GM19372 (cell line): Measurements from ENCODE around the gene IGSF9.

ENCODE experiments used
- ATAC-seq: cut with Tn5 transposase; IDR thresholded peaks from one replicate; pipeline ENCODE4 v1.9.1; 2021; ENCODE audit warnings: mild to moderate bottlenecking, low read depth, moderate library complexity; ENCODE audit not compliant: unreplicated experiment

The IGSF9 gene

DNA sequence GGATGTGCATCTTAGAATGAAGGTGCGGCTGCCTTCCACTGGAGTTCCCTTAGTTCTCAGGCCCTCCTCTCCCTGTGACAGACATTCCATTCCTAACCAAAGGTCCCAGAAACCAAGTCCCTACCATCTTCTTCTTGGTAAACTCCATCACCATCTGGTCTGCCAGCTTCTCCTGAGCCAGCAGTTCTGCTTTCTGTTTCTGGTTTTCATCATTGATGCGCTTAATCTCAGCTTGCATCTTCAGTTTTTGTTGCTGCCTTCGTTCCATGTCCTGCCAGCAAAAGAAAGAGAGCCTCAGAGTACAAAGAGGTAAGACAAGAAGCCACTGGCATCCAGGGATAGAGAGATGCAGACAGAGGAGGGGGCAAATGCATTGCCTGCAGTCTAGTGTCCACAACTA lies 65.0 kb downstream of the IGSF9 start:
- ATAC-seq = no peak

DNA sequence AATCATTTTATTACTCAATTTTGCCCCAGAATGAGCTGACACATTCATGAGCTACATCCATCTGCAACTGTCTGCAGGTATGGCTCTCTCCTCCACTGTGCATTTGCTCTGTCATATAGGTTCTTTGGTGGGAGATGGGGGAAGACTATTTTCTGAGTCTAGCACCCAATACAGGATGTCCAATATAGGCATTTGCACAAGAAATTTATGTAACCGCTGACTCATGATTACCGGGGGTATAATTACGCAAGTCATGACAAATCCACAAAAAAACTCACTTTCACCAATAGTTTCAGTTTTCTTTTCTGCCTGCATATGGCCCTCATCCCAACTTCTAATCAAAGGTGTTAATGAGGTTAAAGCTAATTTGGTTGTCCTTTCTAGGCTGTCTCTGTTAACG lies 65.4 kb downstream of the IGSF9 start:
- ATAC-seq = no peak

DNA sequence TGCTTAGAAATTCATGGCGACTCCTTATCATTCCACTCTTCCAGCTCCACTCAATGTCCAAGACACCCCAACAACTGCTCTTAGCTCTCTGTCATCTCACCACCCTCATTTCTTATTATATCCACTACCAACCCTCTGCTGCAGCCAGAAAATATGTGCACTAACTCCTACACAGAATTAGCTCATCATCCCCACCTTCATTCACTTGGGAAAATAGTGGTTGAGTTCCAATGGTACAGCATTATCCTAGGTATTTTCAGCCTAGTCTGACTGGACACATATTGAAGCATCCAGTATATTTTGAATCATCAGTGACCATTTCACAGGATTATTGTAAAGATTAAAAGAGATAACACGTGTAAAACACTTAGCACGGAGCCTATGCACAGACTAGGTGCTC lies 66.3 kb downstream of the IGSF9 start:
- ATAC-seq = no peak

DNA sequence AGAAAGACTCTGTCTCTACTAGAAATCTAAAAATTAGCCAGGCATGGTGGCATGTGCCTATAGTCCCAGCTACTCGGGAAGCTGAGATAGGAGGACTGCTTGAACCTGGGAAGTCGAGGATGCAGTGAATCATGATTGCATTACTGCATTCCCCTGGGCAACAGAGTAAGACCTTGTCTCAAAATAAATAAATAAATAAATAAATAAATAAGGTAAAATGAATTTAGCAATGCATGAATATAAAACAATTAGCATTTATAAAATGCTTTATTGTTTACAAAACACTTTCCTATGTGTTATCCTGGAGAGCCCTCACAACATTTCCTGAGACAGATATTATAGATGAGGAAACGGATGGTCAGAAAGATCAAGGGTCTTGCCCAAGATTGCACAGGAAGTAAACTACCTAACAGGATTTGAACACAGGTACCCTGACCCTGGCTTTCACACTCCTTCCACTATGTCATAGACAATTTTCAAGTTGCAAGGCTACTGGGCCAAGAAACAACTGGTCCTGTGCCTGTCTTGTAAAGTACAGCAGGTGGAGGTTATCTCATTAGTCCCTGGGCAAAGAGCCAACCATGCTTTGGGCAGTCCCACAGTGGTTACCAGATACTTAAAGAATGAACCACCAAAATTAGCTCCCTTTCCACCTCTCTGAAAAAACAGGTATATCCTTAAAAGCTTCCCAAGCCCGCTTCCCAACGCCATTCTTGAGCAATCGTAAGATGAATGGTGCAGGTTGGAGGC lies 67.5 kb downstream of the IGSF9 start:
- ATAC-seq = no peak
